Measurements from ENCODE around the gene PRRX1. TPM values are rescaled to one million over a fixed set of nuclear protein-coding genes. Genes with fewer than 3 reads are reported as not detected.

The PRRX1 gene
- polyA plus RNA-seq, 3 donors = 0.67 to 2.3 (median 0.96) TPM

DNA sequence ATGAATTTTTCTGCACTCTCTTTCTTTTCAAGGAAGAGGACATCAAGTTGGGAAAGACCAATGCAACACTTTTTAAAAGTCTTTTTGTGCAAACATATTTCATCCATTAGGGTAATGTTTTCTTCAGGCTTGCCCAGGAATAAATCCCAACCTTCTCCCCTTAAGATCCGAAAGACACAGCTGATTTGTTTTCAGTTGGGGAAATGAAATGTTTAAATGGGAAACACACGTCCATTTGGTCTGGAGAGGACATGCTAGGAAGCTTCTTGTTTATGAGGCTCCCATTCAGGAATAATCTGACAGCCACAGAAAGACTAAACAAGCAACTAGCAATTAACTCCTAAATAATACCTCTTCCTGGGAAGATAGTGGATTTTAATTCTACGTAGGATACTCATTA is 91.9 kb downstream of the PRRX1 start:
- no peak for DNase-seq (ENCODE audit: low read depth in 3 of 3, low spot score in 2 of 3)

DNA sequence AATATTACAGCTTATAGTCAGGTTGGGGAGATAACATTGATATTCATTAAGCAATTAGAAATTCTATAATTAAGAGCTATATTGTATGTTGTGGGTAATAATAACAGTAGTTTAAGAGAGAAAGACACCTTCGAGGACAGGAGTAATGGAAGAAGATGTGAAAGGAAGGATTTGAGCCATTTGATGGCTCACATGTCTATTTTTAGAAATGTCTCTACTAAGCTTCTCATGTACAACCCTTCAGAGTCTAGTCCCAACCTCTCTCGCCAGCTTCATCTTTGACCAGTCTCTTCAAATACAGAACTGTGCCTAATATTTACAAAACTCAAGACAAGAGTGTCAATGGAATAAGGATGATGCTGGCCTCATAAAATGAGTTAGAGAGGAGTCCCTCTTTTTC is 95.1 kb downstream of the PRRX1 start:
- no peak for DNase-seq (ENCODE audit: low read depth in 3 of 3, low spot score in 2 of 3)

DNA sequence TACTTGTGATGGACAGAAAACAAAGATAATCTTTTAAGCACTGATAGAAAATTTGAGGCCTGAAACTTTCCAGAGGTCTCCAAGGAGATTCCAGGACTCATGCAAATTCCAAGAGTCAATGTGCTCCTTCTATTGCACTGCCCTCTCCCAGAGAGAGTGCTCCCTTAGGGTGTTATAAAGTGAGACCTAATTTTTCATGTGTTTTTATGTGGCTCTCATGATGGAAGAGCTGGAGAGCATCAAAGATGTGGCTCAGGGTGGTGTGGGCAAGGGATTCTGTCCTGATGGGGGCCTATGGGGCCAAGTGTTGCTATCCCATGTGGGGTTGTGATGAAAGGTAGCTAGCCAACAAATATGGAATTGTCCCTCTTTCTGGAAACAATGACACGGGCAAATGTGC is 101.3 kb downstream of the PRRX1 start:
- DNase-seq (ENCODE audit: low read depth in 3 of 3, low spot score in 2 of 3) = no peak

DNA sequence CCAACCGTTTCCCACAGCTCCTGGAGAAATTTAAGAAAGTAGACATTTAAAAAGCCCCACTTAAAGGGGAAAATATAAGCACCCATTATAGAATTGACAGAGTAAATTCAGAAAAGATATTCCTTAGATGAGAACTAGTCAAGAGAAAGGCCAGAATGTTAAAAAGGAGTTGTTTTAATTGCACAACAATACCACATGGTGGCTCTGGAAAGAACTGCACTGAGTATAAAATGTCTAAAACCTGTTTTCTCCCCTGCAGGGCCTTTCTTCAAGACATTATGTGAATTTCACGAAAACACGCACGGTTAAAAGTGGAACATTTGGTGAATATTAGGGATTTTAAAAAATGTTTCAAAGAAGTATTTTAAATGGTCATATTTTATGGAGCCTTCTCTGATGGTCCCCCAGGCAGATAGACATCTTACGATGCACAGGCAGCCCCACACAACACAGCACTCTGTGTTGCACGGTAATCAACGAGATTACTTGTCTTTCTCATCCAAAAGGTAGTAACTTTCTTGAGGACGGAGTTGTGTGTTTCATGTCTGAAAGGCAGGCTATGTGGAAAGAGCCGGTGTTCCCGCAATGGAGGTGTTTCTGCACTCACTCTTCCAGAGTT is 101.9 kb downstream of the PRRX1 start:
- DNase-seq (ENCODE audit: low read depth in 3 of 3, low spot score in 2 of 3) = no peak

DNA sequence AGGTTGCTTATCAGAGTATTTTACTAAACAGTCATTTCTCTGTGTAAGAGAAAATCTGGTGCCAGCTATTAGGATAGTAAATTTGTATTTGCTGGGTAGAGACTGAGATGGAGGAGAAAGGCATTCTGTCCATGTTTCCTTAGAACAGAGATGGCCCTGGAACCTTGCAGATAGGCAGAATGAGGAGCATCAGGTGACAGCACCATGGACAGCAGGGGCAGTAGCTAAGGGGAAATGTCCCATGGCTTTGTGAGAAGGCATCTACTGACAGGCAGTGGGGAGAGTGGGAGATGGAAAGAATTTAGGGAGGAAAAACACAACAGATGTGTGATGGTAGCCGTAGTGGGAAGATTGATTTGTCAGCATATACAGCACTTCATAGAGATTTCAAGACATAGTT is 105.0 kb downstream of the PRRX1 start:
- no peak for DNase-seq (ENCODE audit: low read depth in 3 of 3, low spot score in 2 of 3)

DNA sequence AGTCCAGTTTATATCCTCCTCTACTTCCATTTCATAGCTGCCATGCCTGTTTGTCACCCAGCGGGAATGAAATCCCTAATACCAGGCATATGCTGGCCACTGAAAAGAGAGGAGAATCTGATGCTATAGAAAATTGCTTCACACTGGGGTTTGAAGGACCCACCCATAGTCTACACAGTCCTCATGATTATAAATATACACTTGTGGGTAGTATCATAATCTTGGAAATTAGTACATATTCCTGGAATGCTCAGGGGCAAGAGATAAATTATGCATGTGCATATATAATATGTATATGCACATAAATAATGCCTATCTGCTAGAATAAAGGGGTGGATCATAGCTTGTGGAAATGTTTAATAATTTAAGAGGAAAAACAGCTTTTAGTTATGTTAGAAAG is 105.8 kb downstream of the PRRX1 start:
- no peak for DNase-seq (ENCODE audit: low read depth in 3 of 3, low spot score in 2 of 3)

DNA sequence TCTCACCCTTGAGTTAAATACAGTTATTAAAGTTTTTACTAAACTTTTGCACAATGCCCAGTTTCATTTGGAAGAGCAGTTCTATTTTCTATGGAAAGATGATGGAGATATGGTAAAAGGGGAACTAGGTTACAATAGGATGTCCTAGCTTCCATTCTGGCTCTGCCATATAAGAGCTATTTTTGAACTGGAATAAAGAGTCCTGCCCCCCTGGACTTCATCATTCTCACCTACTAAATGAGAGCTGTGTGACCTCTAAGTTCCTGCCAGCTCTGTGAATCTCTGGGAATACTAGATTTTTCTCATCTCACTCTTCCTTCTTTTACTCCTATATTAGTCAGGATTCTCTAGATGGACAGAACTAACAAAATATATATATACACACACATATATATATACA is 106.3 kb downstream of the PRRX1 start:
- DNase-seq (ENCODE audit: low read depth in 3 of 3, low spot score in 2 of 3) = no peak

DNA sequence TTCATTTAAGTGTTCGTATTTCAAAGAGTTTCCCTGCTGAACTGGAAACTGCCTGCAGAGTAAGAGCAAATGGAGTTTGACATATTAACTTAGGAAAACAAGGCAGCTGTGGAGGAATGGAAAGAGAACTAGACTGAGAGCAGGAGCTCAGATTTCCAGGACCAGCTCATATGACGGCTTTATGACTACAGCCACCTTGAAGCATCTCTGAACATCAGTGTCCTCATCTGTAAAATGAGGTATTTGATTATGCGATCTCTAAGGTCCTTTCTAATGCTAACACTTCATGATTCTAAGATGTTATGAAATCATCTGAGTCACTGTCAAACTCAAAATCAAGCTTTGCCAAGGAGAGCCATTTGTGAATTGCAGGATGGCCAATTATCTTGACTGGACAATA is 112.3 kb downstream of the PRRX1 start:
- no peak for DNase-seq (ENCODE audit: low read depth in 3 of 3, low spot score in 2 of 3)

DNA sequence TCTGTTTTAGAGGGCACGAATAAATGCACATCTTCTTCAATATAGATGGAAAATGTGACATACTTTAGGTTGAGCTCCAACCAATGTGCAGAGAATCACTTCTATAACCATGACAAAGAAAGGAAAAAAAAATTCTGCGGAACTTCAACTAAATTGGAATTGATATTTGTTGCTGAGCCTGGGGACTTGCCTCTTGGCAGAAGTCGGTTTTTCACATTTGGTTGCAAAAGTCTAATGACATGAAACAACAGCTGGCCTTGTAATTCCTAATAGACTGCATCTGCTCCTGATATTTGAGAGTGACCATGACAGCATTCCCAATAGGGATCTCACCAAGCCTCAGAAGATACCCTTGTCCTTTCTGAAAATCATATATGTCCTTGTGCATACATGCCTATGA is 112.8 kb downstream of the PRRX1 start:
- no peak for DNase-seq (ENCODE audit: low read depth in 3 of 3, low spot score in 2 of 3)

Other genes starting within 250 kb of the PRRX1 start
- gene GORAB, start 132.0 kb upstream of the PRRX1 start, polyA plus RNA-seq (ENCODE audit: insufficient read length in 3 of 3) = 10 to 100 TPM; 20.4 to 23.0 (median 21.7) TPM

Measured in right renal cortex interstitium (tissue), 3 donors.